Motor neuron (in vitro differentiated cells): ENCODE measurements around the gene TMEM185B. TPM values are rescaled to one million over a fixed set of nuclear protein-coding genes. Genes with fewer than 3 reads are reported as not detected.

Experiments
- ATAC-seq, 8 experiments: fragments of 200-7000 bp; cut with Tn5 transposase; replicated peaks in 6 of 8; 2 replicates each; pipeline ENCODE4 v1.8.0; 2021; ENCODE audit warnings: mild to moderate bottlenecking in 8 of 8, moderate library complexity in 8 of 8
- H3K27ac ChIP-seq, 2 donors: fragments of 250-450 bp; sonication (Bioruptor Pico); 2 replicates each; pipeline ENCODE4 v1.9.0; 2021; ENCODE audit warnings: antibody characterized with exemption in 2 of 2, mild to moderate bottlenecking in 2 of 2, moderate library complexity in 1 of 2
- H3K4me1 ChIP-seq, 2 donors: fragments of 250-450 bp; sonication (Bioruptor Pico); replicated peaks in 1 of 2; 2 replicates each; pipeline ENCODE4 v1.6.1; 2021; ENCODE audit warnings: antibody characterized with exemption in 2 of 2, mild to moderate bottlenecking in 2 of 2, moderate library complexity in 1 of 2
- H3K4me3 ChIP-seq, 5 donors: fragments of 250-450 bp; sonication (Bioruptor Pico); 2 replicates each; pipeline ENCODE4 v1.9.0; 2021; ENCODE audit warnings: antibody characterized with exemption in 5 of 5, mild to moderate bottlenecking in 5 of 5, moderate library complexity in 4 of 5
- WGBS, 10 experiments: fragments of 450-650 bp; shearing (Covaris generic); methylation state at CpG; one replicate each; pipeline ENCODE4 v1.0.0; 2022; 5-methylcytosine and 5-hydroxymethylcytosine counted together
- in situ Hi-C, 9 experiments: fragments of 400-800 bp; cut with MboI; loops; one replicate each; pipeline ENCODE4 v1.15.0; 2021; ENCODE audit warnings: low sequenced_read_pairs in 9 of 9, low pct_unique_long_range_greater_than_20kb in 2 of 9; ENCODE audit not compliant: unreplicated experiment in 9 of 9
- total RNA-seq, 8 experiments: library from RNA; unstranded; fragments of 300-600 nt; gene quantifications; 2 replicates each; pipeline versions ENCODE4 v1.2.3 to v1.2.4, GENCODE V29; 2022

The TMEM185B gene
- total RNA-seq, 8 experiments from 2014 or later = 7.4 to 24.6 (median 11.2) TPM

- ATAC-seq = peak; percentile 80 to 93 (median 91)
- in situ Hi-C loops = no loop called here
Measured at GRCh38 chr2:120245520-120246332, 22.5 kb upstream of the TMEM185B start.

DNA sequence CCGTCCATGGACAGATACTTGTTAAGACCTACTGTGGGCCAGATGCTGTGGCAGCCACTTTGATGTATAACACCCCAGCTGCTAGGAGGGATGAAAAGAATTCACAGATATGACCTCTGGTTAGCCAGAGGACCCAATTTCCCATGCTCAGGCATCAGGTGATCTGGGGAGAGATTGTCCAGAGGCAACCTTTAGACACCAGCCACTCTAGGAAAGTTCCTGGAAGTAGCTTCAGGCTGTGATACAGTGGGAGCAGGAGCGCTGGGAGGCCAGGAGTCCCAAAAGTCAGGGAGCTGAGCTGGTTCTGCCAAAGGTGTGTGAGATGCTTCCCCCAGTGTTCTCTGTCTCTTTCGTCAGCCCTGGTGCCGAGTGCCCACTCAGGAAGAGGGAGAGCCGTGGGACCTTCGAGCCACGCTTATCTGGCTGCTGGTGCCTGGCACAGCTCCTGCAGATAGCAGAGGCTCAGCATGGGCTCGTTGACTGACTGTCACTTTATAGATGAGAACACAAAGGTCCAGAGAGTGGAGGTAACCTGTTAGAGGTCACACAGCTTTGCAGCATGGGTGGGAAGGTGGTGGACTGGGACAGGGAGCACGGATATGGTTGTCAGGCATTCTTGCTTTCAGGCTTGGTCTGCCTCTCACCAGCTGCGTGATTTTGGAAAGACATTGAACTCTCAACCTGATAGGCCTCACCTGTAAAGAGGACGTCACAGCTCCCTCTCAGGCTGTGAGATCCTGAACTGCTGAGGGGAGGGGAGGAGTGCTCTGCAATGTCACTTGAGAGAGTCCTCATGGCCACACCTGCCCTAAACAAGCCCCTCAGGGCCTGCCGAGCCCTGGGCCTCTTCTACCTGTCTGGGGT is 21.7 kb upstream of the TMEM185B start:
- 67 to 100% (median 86%) methylated on average over 1 to 8 of the region's 12 CpGs; no CpG with 5 or more reads in 3 of the 10 experiments for WGBS, 10 experiments
- peak in 2 of 8 experiments; percentile 14 to 35 for ATAC-seq
- Histone ChIP-seq H3K4me1 (peaks cover 43% of the 10 kb centered on the region in 2 donors), H3K4me3 (no peak overlapping the region), H3K27ac (peak overlapping the region; percentile 49 to 64)
- in situ Hi-C loops = no loop called here

More at GRCh38 chr2:120245520-120246332, 22.5 kb upstream of the TMEM185B start:
- 0 to 82% (median 28%) methylated on average over 1 to 7 of the region's 15 CpGs; no CpG with 5 or more reads in 3 of the 10 experiments for WGBS, 10 experiments
- H3K27ac ChIP-seq = peak overlapping the region; percentile 49 to 64
- H3K4me3 ChIP-seq = no peak overlapping the region
- peaks cover 41 to 42% of the 10 kb centered on the region in 2 donors for H3K4me1 ChIP-seq

DNA sequence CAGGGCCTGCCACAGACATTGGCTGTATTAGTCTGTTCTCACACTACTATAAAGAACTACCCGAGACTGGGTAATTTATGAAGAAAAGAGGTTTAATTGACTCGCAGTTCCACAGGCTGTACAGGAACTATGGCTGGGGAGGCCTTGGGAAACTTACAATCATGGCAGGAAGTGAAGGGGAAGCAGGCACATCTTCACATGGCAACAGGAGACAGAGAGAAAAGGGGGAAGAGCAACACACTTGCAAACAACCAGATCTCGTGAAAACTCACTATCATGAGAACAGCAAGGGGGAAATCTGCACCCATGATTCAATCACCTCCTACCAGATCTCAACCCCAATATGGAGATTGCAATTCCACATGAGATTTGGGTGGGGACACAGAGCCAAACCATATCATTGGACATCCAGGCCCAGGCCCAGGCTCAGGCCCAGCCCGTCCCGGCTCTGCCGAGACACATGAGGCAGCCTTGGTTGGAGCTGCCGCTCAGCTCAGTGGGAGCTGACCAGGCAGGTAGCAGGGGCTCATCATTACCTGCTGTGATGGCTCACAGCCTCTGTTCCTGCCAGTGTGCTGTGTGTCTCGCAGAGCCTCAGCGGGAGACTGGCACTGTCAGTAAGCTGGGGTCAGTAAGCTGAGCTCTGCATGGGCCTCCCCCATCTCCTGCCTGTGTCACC is 20.8 kb upstream of the TMEM185B start:
- in situ Hi-C loops = no loop called here
- peak overlapping the region; percentile 49 to 64 for H3K27ac ChIP-seq
- WGBS, 10 experiments = 60 to 100% (median 96%) methylated on average over 1 to 3 of the region's 9 CpGs; no CpG with 5 or more reads in 4 of the 10 experiments
- H3K4me3 ChIP-seq = no peak overlapping the region
- peaks cover 47 to 52% of the 10 kb centered on the region in 2 donors for H3K4me1 ChIP-seq
- no peak for ATAC-seq

DNA sequence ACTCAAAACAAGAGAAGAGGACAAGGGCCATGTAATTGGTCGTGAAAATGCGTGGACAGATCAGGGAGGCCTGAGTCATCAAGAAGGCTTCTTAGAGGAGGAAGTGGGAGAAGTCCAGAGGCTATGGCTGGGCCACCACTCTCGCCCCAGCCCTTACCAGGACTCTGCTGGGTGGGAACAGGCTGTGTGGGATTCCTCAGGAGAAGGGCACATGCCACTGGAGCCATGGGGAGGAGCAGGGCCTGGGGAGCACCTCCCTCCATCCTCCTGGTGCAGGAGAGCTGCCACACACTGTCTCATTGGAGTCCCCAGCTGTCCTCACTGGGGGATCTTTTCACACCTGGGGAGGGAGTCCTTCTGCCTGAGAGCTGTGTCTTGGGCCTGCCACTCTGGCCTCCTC is 20.0 kb upstream of the TMEM185B start:
- Histone ChIP-seq H3K27ac (no peak overlapping the region), H3K4me1 (peaks cover 47 to 52% of the 10 kb centered on the region in 2 donors), H3K4me3 (no peak overlapping the region)
- peak in 1 of 8 experiments; percentile 6 for ATAC-seq
- in situ Hi-C loops = no loop called here
- 20 to 90% (median 40%) methylated on average over 1 to 3 of the region's 3 CpGs; no CpG with 5 or more reads in 5 of the 10 experiments for WGBS, 10 experiments

GRCh38 chr2:120241684-120242083 is 18.5 kb upstream of the TMEM185B start:
- WGBS, 10 experiments = 65 to 100% (median 87%) methylated on average over 1 to 6 of the region's 6 CpGs
- Histone ChIP-seq H3K4me3 (no peak overlapping the region), H3K4me1 (peaks cover 36 to 40% of the 10 kb centered on the region in 2 donors), H3K27ac (no peak overlapping the region)
- in situ Hi-C loops = no loop called here
- ATAC-seq = no peak

- no peak for ATAC-seq
- Histone ChIP-seq H3K4me3 (no peak overlapping the region), H3K4me1 (peaks cover 29 to 32% of the 10 kb centered on the region in 2 donors), H3K27ac (no peak overlapping the region)
- 80 to 100% (median 100%) methylated on average over 1 to 2 of the region's 10 CpGs; no CpG with 5 or more reads in 5 of the 10 experiments for WGBS, 10 experiments
- in situ Hi-C loops = no loop called here
Measured at GRCh38 chr2:120240901-120241429, 17.8 kb upstream of the TMEM185B start.

GRCh38 chr2:120239488-120240287 is 16.5 kb upstream of the TMEM185B start:
- Histone ChIP-seq H3K4me3 (no peak overlapping the region), H3K27ac (no peak overlapping the region), H3K4me1 (peaks cover 16 to 20% of the 10 kb centered on the region in 2 donors)
- 20 to 68% (median 33%) methylated on average over 1 to 10 of the region's 22 CpGs; no CpG with 5 or more reads in 3 of the 10 experiments for WGBS, 10 experiments
- ATAC-seq = peak in 7 of 8 experiments; percentile 5 to 68 (median 41)
- in situ Hi-C loops = no loop called here

DNA sequence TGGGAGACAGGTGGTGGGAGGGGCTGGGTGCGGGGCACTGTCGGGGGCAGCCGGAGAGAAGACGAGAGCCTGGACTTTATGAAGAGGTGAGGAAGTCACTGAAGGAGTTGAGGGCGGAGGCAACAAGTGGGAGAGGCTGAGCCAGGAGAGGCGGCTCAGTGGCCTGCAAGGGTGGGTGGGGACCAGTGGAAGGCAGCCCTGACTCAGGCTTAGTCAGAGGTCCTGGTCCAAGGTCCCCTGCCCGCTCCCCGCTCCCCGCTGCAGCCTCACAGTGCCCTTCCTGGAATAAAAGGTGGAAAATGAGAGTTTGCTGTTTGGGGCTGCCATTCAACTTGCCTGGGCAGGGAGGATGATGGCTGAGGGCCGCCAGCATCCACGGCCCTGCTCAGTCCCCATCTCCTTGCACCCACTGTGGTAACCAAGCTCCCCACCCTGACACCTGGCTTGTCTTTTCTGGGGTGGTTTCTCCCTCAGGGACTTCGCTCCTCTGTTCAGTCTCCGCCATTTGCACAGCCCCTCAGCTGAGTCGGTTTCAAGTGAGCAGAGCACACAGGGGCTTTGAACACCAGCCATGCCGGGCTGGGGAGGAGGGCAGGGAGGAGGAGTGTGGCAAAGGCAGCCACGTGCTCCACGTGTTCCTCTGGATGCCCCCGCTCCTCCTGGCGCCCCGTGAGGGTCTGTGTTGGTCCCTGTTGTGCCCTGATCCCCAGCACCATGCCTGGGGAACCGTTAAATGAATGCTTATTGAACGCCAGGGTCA is 15.7 kb upstream of the TMEM185B start:
- WGBS, 10 experiments = 24 to 100% (median 71%) methylated on average over 1 to 6 of the region's 22 CpGs; no CpG with 5 or more reads in 4 of the 10 experiments
- in situ Hi-C loops = no loop called here
- H3K4me1 ChIP-seq = peaks cover 8 to 14% of the 10 kb centered on the region in 2 donors
- H3K4me3 ChIP-seq = no peak overlapping the region
- no peak overlapping the region for H3K27ac ChIP-seq
- ATAC-seq = peak in 7 of 8 experiments; percentile 20 to 93 (median 39)

DNA sequence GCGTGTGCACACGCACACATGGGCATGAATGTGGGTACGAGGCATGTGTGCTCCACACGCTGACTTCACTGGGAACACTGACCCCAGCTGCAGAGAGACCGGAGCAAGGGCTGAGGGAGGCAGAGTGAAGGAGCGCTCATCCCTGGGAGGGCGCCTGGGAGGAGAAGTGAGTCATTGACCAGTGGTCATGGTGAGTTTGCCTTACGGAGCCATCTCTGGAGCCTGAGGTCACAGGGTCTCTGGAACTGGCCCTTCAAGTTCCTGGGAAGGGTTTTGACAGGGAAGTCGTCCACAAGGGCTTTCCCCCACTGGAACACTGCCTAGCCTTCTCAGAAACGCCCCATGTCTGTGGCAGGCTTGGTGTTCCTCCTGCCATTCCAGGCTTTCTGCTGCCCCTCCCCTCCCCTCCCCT is 14.3 kb upstream of the TMEM185B start:
- H3K27ac ChIP-seq = no peak overlapping the region
- WGBS, 10 experiments = 0 to 82% (median 46%) methylated on average over 1 to 5 of the region's 10 CpGs; no CpG with 5 or more reads in 6 of the 10 experiments
- in situ Hi-C loops = no loop called here
- no peak overlapping the region for H3K4me3 ChIP-seq
- peak in 7 of 8 experiments; percentile 37 to 75 (median 61) for ATAC-seq
- peaks cover 5 to 14% of the 10 kb centered on the region in 2 donors for H3K4me1 ChIP-seq

DNA sequence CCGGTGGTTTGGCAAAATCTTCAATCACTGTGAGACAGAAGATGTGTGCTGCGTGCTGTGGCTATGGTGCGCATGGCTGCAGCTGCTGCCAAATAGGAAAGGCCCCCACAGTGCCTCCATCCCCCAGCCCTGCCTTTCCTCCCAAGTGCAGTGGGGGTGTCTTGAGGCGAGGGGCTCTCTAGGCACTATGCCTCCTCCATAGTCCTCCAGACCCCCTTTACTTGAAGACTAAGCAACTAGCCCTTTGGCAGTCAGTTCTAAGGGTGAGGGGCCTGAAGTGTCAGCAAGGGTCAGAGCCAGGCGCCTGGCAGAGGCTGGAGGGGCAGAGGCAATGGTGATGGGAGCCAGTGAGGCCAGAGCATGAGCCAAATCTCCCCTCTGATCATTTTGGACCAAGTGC is 13.6 kb upstream of the TMEM185B start:
- no peak for ATAC-seq
- Histone ChIP-seq H3K27ac (no peak overlapping the region), H3K4me1 (peaks cover 12 to 14% of the 10 kb centered on the region in 2 donors), H3K4me3 (no peak overlapping the region)
- WGBS, 10 experiments = 67 to 100% (median 87%) methylated on average over 1 to 3 of the region's 5 CpGs; no CpG with 5 or more reads in 7 of the 10 experiments
- in situ Hi-C loops = no loop called here

DNA sequence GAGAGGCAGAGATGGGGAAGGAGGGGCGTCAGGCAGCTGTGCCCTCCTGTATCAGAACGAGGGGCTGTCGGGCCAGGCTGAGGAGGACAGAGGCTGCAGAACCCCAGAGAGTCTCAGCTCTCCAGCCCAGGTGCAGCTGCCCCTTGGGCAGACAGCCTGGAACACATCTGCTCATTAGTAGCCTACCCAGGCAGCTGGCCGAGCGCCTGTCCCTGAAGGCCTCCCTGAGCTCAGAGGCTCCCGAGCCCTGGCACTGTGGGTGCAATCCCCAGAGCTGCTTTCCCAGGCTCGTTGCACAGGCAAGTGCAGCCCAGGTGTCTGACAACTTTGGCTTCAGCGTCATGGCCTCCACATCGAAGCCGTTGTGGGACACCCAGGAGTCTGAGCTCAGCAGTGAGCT is 13.1 kb upstream of the TMEM185B start:
- H3K4me1 ChIP-seq = peaks cover 12% of the 10 kb centered on the region in 2 donors
- no peak overlapping the region for H3K27ac ChIP-seq
- 20 to 100% (median 83%) methylated on average over 1 to 5 of the region's 10 CpGs; no CpG with 5 or more reads in 6 of the 10 experiments for WGBS, 10 experiments
- no peak for ATAC-seq
- H3K4me3 ChIP-seq = no peak overlapping the region
- in situ Hi-C loops = no loop called here
